ENCODE results near the gene RPS3. TPM values are rescaled to one million over a fixed set of nuclear protein-coding genes. Genes with fewer than 3 reads are reported as not detected.

The RPS3 gene
- total RNA-seq, 1 experiment from 2014 or later = 4,109 TPM

GRCh38 chr11:75429641-75429901, 30.3 kb downstream of the RPS3 start:
- Histone ChIP-seq H3K4me2 (ENCODE audit: low read length) (peak overlapping the region; percentile 39; the same call in 1 of the 2 replicates), H3K27me3 (ENCODE audit: insufficient read depth, low read length) (no peaks in the 10 kb centered on the region), H3K9me2 (ENCODE audit: insufficient read depth) (no peaks in the 10 kb centered on the region), H3K9ac (ENCODE audit: low read length) (no peak overlapping the region), H3K9me3 (ENCODE audit: control insufficient read depth in 1 of 2, insufficient read depth in 1 of 2, low read depth in 1 of 2, low read length in 2 of 2) (no peaks in the 10 kb centered on the region), H3K27ac (ENCODE audit: low read depth, low read length) (peak overlapping the region; percentile 52; the same call in 1 of the 2 replicates), H2AFZ (ENCODE audit: low read depth, low read length, poor library complexity, severe bottlenecking) (no peak overlapping the region), H3K36me3 (ENCODE audit: control insufficient read depth in 1 of 2, insufficient read depth in 2 of 2, low read length in 2 of 2) (no peaks in the 10 kb centered on the region; a peak in 1 of 4 replicates), H3K4me1 (ENCODE audit: control insufficient read depth in 1 of 2, insufficient read depth in 2 of 2, low read length in 2 of 2) (peaks cover 0 to 24% of the 10 kb centered on the region in 2 experiments; a peak in 2 of 4 replicates), H3K4me3 (replicated peaks in 1 of 2; ENCODE audit: low read depth in 1 of 2, low read length in 2 of 2) (no peak overlapping the region), H4K20me1 (ENCODE audit: insufficient read depth) (no peaks in the 10 kb centered on the region), H3K79me2 (ENCODE audit: insufficient read depth, low read length) (no peaks in the 10 kb centered on the region)
- DNase-seq (ENCODE audit: low read depth, low spot score) (no peak), ATAC-seq (no peak)
- ChIA-PET POLR2A (no interaction called here), RAD21 (ENCODE audit: low non-redundant PET in 1 of 2, low total read pairs in 2 of 2, uncharacterized antibody in 2 of 2, unreplicated experiment in 2 of 2) (no interaction called here), CTCF (no interaction called here)
- intact Hi-C loops (cut with micrococcal nuclease) = no loop called here
- TF ChIP-seq YY1 (IDR thresholded peaks at IDR 0.05; ENCODE audit: extremely low read depth, insufficient replicate concordance, low read depth, low read length) = no peak
- TF ChIP-seq POLR2AphosphoS5 (IDR thresholded peaks at IDR 0.05; ENCODE audit: low read depth, low read length) = no peak
- no peak for TF ChIP-seq SP1 (IDR thresholded peaks at IDR 0.05; ENCODE audit: low read depth)
- no peak for TF ChIP-seq SRF (IDR thresholded peaks at IDR 0.05; ENCODE audit: low read depth)
- no peak for TF ChIP-seq EGR1 (IDR thresholded peaks at IDR 0.05; ENCODE audit: low read depth)
- no peak for TF ChIP-seq ATF3 (IDR thresholded peaks at IDR 0.05)
- no peak for TF ChIP-seq EZH2phosphoT487 (IDR thresholded peaks at IDR 0.05; ENCODE audit: borderline replicate concordance)
- TF ChIP-seq CBX3 (IDR thresholded peaks at IDR 0.05; ENCODE audit: low read depth) = no peak
- TF ChIP-seq ELF1 (IDR thresholded peaks at IDR 0.05; ENCODE audit: borderline replicate concordance, low read depth) = no peak
- TF ChIP-seq TCF7L2 (IDR thresholded peaks at IDR 0.05; ENCODE audit: borderline replicate concordance, extremely low read depth, insufficient read depth, insufficient read length) = no peak
- no peak for TF ChIP-seq ZNF274 (IDR thresholded peaks at IDR 0.05; ENCODE audit: low read depth, low read length)
- TF ChIP-seq JUND (IDR thresholded peaks at IDR 0.05) = no peak
- TF ChIP-seq CEBPB (IDR thresholded peaks at IDR 0.05; ENCODE audit: low read depth) = no peak
- no peak for TF ChIP-seq EZH2 (IDR thresholded peaks at IDR 0.05)
- no peak for TF ChIP-seq FOSL1 (IDR thresholded peaks at IDR 0.05; ENCODE audit: low read depth)
- no peak for TF ChIP-seq RAD21 (IDR thresholded peaks at IDR 0.05; ENCODE audit: low read depth)
- no peak for TF ChIP-seq MAX (IDR thresholded peaks at IDR 0.05)
- TF ChIP-seq REST (IDR thresholded peaks at IDR 0.05; ENCODE audit: low read depth) = no peak
- TF ChIP-seq CTCF (IDR thresholded peaks at IDR 0.05 in 2 of 3, conservative IDR thresholded peaks at IDR 0.05 in 1 of 3; ENCODE audit: borderline replicate concordance in 1 of 3, insufficient read depth in 1 of 3, low read depth in 2 of 3, low read length in 2 of 3) = no peak
- TF ChIP-seq ZFX (IDR thresholded peaks at IDR 0.05) = no peak
- BruUV-seq (replicated peaks) = no TSS peak
